ENCODE measurements around the gene SLC25A18. TPM values are rescaled to one million over a fixed set of nuclear protein-coding genes. Genes with fewer than 3 reads are reported as not detected.

The SLC25A18 gene
- total RNA-seq, 1 experiment from 2014 or later: 3.9 TPM

- H3K36me3 ChIP-seq (ENCODE audit: control insufficient read depth, insufficient read depth, low read length): peaks cover 16% of the 10 kb centered on the region
- POLR2A ChIA-PET: no interaction called here
- no peaks in the 10 kb centered on the region; the same call in 1 of the 2 replicates for H3K4me1 ChIP-seq (ENCODE audit: control insufficient read depth, insufficient read depth, low read length)
- ATAC-seq (peak; percentile 38; the same call in 1 of the 2 replicates), DNase-seq (ENCODE audit: low read depth, low spot score) (no peak)
- H3K27me3 ChIP-seq (ENCODE audit: control insufficient read depth, insufficient read depth, low read length): no peaks in the 10 kb centered on the region
- no TSS peak for BruUV-seq (replicated peaks)
- TF ChIP-seq POLR2AphosphoS5 (IDR thresholded peaks at IDR 0.05; ENCODE audit: low read depth, low read length): no peak
- TF ChIP-seq REST (IDR thresholded peaks at IDR 0.05; ENCODE audit: insufficient read depth in 1 of 2, low read depth in 2 of 2, low read length in 1 of 2): no peak
- no peak for TF ChIP-seq CTCF (IDR thresholded peaks at IDR 0.05)
- TF ChIP-seq SIN3A (IDR thresholded peaks at IDR 0.05; ENCODE audit: borderline replicate concordance, insufficient read depth, low read depth, low read length): no peak
- no peak for TF ChIP-seq TCF7L2 (IDR thresholded peaks at IDR 0.05; ENCODE audit: low read depth, low read length)
- CTCF ChIA-PET: interaction anchor here (1.4 kb wide), 1 partner anchor 43 kb away, joined by 3 read pairs; no protein-coding TSS in a partner anchor
- no peaks in the 10 kb centered on the region for H3K9me3 ChIP-seq (ENCODE audit: control insufficient read depth, insufficient read depth, low read depth, low read length)
- in situ Hi-C loops (cut with HindIII; ENCODE audit: low pct_unique_long_range_greater_than_20kb, low sequenced_read_pairs) (no loop called here), intact Hi-C loops (cut with micrococcal nuclease; ENCODE audit: unreplicated experiment) (no loop called here)
- H3K27ac ChIP-seq (ENCODE audit: low read length): 0 out of 2 replicates have a peak overlapping the region, but pooled peaks have one; percentile 4
- no peak overlapping the region for H3K4me3 ChIP-seq (ENCODE audit: low read depth in 2 of 2, low read length in 2 of 2)
Measured at GRCh38 chr22:17601031-17601430, 37.7 kb downstream of the SLC25A18 start.

GRCh38 chr22:17603668-17604067 is 40.4 kb downstream of the SLC25A18 start:
- intact Hi-C loops (cut with micrococcal nuclease; ENCODE audit: unreplicated experiment) (no loop called here), in situ Hi-C loops (cut with HindIII; ENCODE audit: low pct_unique_long_range_greater_than_20kb, low sequenced_read_pairs) (no loop called here)
- Histone ChIP-seq H3K4me3 (ENCODE audit: low read depth in 2 of 2, low read length in 2 of 2) (no peak overlapping the region), H3K4me1 (ENCODE audit: control insufficient read depth, insufficient read depth, low read length) (no peaks in the 10 kb centered on the region; the same call in 1 of the 2 replicates), H3K36me3 (ENCODE audit: control insufficient read depth, insufficient read depth, low read length) (peaks cover 20% of the 10 kb centered on the region), H3K27me3 (ENCODE audit: control insufficient read depth, insufficient read depth, low read length) (no peaks in the 10 kb centered on the region), H3K27ac (ENCODE audit: low read length) (no peak overlapping the region), H3K9me3 (ENCODE audit: control insufficient read depth, insufficient read depth, low read depth, low read length) (no peaks in the 10 kb centered on the region)
- ATAC-seq (no peak), DNase-seq (ENCODE audit: low read depth, low spot score) (no peak)
- POLR2A ChIA-PET: no interaction called here
- BruUV-seq (replicated peaks): no TSS peak
- no peak for TF ChIP-seq POLR2AphosphoS5 (IDR thresholded peaks at IDR 0.05; ENCODE audit: low read depth, low read length)
- TF ChIP-seq SIN3A (IDR thresholded peaks at IDR 0.05; ENCODE audit: borderline replicate concordance, insufficient read depth, low read depth, low read length): no peak
- no peak for TF ChIP-seq CTCF (IDR thresholded peaks at IDR 0.05)
- TF ChIP-seq REST (IDR thresholded peaks at IDR 0.05; ENCODE audit: insufficient read depth in 1 of 2, low read depth in 2 of 2, low read length in 1 of 2): no peak
- no peak for TF ChIP-seq TCF7L2 (IDR thresholded peaks at IDR 0.05; ENCODE audit: low read depth, low read length)
- CTCF ChIA-PET: no interaction called here

All from Panc1 (cell line).